Neural cell (in vitro differentiated cells): Measurements from ENCODE around the gene CCL2.

Source experiments
- EP300 ChIP-seq: fragments of 450-650 bp; conservative IDR thresholded peaks from 2 replicates; pipeline ENCODE4 v1.6.1; 2014; ENCODE audit warnings: antibody characterized with exemption, mild to moderate bottlenecking, moderate library complexity; ENCODE audit not compliant: poor library complexity, severe bottlenecking
- EZH2 ChIP-seq: fragments of 200-600, 300-800 bp; shearing (Covaris generic), sonication (generic); IDR thresholded peaks from 2 replicates; pipeline ENCODE4 v1.6.1; 2014; ENCODE audit warnings: antibody characterized with exemption, low read length, borderline replicate concordance, mild to moderate bottlenecking; ENCODE audit not compliant: insufficient read depth, poor library complexity, severe bottlenecking
- POLR2AphosphoS5 ChIP-seq: IDR thresholded peaks from 2 replicates; pipeline ENCODE4 v1.6.1; 2012
- RAD21 ChIP-seq: fragments of 450-650 bp; conservative IDR thresholded peaks from 2 replicates; pipeline ENCODE4 v1.6.1; 2014; ENCODE audit warnings: antibody characterized with exemption, mild to moderate bottlenecking, moderate library complexity
- TAF1 ChIP-seq: IDR thresholded peaks from 2 replicates; pipeline ENCODE4 v1.6.1; 2012; ENCODE audit warnings: low read depth
- TF ChIP-seq, protein P1 (sequence below): fragments of 450-650 bp; IDR thresholded peaks from 2 replicates; pipeline ENCODE4 v1.5.1; 2014; ENCODE audit warnings: antibody characterized with exemption, mild to moderate bottlenecking, moderate library complexity; ENCODE audit not compliant: poor library complexity, severe bottlenecking
- TF ChIP-seq, protein P2 (sequence below): IDR thresholded peaks from 2 replicates; pipeline ENCODE4 v1.6.1; 2012; ENCODE audit warnings: borderline replicate concordance

DNA sequence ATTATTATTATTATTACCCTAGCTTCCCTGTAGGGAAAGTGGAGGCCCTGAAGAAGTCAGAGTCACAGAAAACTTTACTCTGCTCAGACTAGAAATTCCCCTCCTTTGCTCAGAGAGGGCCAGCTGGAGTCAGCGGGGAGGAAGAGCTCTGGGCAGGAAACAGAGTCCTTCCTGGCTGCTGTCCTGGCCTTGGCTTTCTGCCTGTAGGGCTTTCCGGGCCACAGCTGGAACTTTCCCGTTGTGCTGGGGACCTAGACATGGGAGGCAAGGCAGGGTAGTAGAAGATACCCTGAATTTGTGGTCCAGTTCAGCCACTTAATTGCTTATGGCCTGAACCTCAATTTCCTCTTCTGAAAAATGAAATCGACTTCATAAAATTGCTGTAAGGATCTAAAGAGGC is 14.0 kb upstream of the CCL2 start:
- TF ChIP-seq, protein P1, sequence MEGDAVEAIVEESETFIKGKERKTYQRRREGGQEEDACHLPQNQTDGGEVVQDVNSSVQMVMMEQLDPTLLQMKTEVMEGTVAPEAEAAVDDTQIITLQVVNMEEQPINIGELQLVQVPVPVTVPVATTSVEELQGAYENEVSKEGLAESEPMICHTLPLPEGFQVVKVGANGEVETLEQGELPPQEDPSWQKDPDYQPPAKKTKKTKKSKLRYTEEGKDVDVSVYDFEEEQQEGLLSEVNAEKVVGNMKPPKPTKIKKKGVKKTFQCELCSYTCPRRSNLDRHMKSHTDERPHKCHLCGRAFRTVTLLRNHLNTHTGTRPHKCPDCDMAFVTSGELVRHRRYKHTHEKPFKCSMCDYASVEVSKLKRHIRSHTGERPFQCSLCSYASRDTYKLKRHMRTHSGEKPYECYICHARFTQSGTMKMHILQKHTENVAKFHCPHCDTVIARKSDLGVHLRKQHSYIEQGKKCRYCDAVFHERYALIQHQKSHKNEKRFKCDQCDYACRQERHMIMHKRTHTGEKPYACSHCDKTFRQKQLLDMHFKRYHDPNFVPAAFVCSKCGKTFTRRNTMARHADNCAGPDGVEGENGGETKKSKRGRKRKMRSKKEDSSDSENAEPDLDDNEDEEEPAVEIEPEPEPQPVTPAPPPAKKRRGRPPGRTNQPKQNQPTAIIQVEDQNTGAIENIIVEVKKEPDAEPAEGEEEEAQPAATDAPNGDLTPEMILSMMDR, result no peak
- TF ChIP-seq, protein P2, sequence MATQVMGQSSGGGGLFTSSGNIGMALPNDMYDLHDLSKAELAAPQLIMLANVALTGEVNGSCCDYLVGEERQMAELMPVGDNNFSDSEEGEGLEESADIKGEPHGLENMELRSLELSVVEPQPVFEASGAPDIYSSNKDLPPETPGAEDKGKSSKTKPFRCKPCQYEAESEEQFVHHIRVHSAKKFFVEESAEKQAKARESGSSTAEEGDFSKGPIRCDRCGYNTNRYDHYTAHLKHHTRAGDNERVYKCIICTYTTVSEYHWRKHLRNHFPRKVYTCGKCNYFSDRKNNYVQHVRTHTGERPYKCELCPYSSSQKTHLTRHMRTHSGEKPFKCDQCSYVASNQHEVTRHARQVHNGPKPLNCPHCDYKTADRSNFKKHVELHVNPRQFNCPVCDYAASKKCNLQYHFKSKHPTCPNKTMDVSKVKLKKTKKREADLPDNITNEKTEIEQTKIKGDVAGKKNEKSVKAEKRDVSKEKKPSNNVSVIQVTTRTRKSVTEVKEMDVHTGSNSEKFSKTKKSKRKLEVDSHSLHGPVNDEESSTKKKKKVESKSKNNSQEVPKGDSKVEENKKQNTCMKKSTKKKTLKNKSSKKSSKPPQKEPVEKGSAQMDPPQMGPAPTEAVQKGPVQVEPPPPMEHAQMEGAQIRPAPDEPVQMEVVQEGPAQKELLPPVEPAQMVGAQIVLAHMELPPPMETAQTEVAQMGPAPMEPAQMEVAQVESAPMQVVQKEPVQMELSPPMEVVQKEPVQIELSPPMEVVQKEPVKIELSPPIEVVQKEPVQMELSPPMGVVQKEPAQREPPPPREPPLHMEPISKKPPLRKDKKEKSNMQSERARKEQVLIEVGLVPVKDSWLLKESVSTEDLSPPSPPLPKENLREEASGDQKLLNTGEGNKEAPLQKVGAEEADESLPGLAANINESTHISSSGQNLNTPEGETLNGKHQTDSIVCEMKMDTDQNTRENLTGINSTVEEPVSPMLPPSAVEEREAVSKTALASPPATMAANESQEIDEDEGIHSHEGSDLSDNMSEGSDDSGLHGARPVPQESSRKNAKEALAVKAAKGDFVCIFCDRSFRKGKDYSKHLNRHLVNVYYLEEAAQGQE, result no peak
- no peak for TF ChIP-seq EZH2
- TF ChIP-seq POLR2AphosphoS5, result no peak
- no peak for TF ChIP-seq RAD21
- TF ChIP-seq EP300, result no peak
- TF ChIP-seq TAF1, result no peak
